ENCODE data around the gene ZNF747. TPM values are rescaled to one million over a fixed set of nuclear protein-coding genes. Genes with fewer than 3 reads are reported as not detected.
"Not testable (repeated sequence)": the region's sequence is repeated elsewhere in the genome, so short reads cannot be mapped to it uniquely, and the experiment has no call there.

The ZNF747 gene
- total RNA-seq, 1 experiment from 2014 or later: 14.5 TPM

DNA sequence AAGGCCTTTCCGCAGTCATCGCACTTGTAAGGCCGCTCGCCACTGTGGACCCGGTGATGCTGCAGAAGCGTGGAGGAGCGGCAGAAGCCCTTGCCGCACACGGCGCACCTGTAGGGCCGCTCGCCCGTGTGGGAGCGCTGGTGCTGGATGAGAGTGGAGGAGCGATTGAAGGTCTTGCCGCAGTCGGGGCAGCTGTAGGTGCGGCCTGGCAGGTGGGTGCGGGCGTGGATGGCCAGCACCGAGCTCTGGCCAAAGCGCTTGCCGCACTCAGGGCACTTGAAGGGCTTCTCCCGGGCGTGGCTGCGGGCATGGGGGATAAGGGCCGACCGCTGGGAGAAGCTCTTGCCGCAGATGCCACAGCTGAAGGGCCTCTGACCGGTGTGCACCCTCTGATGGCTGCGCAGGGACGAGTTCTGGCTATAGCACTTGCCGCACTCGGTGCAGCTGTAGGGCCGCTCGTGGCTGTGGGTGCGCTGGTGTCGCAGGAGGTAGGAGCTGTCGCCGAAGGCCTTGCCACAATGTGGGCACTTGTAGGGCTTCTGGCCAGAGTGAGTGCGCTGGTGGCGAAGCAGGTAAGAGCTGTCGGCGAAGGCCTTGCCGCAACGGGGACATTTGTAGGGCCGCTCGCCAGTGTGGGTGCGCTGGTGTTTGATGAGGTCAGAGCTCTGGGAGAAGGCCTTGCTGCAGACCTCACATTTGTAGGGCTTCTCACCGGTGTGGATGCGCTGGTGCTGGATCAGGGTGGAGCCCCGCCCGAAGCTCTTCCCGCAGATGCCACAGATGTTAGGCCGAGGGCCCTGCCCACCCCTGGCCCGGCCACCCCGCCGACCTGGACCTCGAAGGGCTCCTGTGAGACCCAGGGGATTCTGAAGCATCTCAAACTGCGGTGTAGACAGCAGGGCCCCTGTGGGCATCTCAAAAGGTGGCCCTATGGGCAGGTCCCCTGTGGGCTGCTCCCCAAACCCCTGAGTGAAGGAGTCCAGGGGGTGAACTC is 9.8 kb downstream of the ZNF747 start:
- no peak overlapping the region for H3K4me2 ChIP-seq
- H3K4me1 ChIP-seq (replicated peaks; ENCODE audit: insufficient read depth): peaks cover 23% of the 10 kb centered on the region
- intact Hi-C loops (cut with micrococcal nuclease; ENCODE audit: unreplicated experiment): loop anchor here (5.0 kb wide), 1 partner anchor 148 kb away; no protein-coding TSS in a partner anchor
- BruUV-seq (replicated peaks): no TSS peak
- CTCF ChIA-PET: interaction anchor here (0.6 kb wide), 1 partner anchor 33 kb away, joined by 3 read pairs; the partner anchor contains the start of gene ZNF764
- no peaks in the 10 kb centered on the region for H3K36me3 ChIP-seq (ENCODE audit: low read depth)
- H3K27ac ChIP-seq: no peak overlapping the region
- no peak overlapping the region for H2AFZ ChIP-seq
- H3K27me3 ChIP-seq (ENCODE audit: insufficient read depth, low read depth): no peaks in the 10 kb centered on the region
- no peaks in the 10 kb centered on the region for H4K20me1 ChIP-seq (ENCODE audit: insufficient read depth)
- H3K9me3 ChIP-seq (ENCODE audit: insufficient read depth, low read depth): no peaks in the 10 kb centered on the region
- POLR2A ChIA-PET (ENCODE audit: unreplicated experiment): interaction anchor here (0.6 kb wide), 3 partner anchors 11 to 1057 kb away, joined by 4 to 14 read pairs (median 12); no protein-coding TSS in a partner anchor
- no peak for DNase-seq
- H3K4me3 ChIP-seq: no peak overlapping the region
- no peaks in the 10 kb centered on the region for H3K9me2 ChIP-seq (ENCODE audit: insufficient read depth)
- H3K79me2 ChIP-seq (ENCODE audit: low read depth): peaks cover 12% of the 10 kb centered on the region; the same call in 1 of the 2 replicates
- peaks cover 36% of the 10 kb centered on the region for H3F3A ChIP-seq (ENCODE audit: insufficient read depth, low read depth)
- TF ChIP-seq, protein P1, sequence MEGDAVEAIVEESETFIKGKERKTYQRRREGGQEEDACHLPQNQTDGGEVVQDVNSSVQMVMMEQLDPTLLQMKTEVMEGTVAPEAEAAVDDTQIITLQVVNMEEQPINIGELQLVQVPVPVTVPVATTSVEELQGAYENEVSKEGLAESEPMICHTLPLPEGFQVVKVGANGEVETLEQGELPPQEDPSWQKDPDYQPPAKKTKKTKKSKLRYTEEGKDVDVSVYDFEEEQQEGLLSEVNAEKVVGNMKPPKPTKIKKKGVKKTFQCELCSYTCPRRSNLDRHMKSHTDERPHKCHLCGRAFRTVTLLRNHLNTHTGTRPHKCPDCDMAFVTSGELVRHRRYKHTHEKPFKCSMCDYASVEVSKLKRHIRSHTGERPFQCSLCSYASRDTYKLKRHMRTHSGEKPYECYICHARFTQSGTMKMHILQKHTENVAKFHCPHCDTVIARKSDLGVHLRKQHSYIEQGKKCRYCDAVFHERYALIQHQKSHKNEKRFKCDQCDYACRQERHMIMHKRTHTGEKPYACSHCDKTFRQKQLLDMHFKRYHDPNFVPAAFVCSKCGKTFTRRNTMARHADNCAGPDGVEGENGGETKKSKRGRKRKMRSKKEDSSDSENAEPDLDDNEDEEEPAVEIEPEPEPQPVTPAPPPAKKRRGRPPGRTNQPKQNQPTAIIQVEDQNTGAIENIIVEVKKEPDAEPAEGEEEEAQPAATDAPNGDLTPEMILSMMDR (conservative IDR thresholded peaks at IDR 0.05): no peak
- no peak for TF ChIP-seq EZH2 (IDR thresholded peaks at IDR 0.05; ENCODE audit: low read depth)

DNA sequence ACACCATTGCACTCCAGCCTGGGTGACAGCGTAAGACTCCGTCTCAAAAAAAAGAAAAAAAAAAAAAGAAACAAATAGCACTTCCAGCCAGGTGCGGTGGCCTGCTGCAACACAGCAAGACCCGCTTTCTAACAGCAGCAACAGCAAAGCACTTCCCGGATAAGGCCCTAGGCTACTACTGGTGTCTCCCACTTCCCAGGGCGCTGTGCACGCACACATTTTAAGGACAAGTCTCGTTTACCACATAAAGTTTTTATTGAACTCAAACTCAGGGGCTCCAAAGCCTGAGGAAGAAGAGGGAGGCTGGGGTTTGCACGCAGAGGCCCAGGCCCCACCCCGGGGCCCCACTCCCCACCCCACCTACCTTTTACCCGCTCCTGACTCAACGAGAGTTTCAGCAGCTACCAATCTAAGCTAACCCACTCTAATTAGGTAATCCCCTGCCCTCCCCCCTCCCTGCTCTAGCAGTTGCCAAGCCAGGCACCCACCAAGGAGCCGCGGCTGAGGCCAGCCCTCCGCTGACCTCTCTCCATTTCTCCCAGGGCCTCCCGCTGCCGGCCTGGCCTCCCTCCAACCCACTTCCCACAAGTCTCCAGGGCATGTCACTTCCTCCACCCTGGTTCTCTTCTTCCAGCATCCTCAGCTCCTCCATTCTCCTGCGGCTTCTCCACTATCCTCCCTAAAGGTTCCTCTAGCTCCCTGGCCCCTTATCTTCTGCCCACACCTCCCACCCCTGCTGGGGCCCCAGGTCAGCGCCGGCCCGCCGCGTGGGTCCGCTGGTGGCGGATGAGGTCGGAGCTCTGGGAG is 10.7 kb downstream of the ZNF747 start:
- no peak overlapping the region for H3K4me2 ChIP-seq
- peaks cover 27% of the 10 kb centered on the region for H3F3A ChIP-seq (ENCODE audit: insufficient read depth, low read depth)
- no peak overlapping the region for H3K27ac ChIP-seq
- no peaks in the 10 kb centered on the region for H3K36me3 ChIP-seq (ENCODE audit: low read depth)
- H3K9me2 ChIP-seq (ENCODE audit: insufficient read depth): no peaks in the 10 kb centered on the region
- no peaks in the 10 kb centered on the region for H3K9me3 ChIP-seq (ENCODE audit: insufficient read depth, low read depth)
- H3K27me3 ChIP-seq (ENCODE audit: insufficient read depth, low read depth): no peaks in the 10 kb centered on the region
- ChIA-PET CTCF (no interaction called here), POLR2A (ENCODE audit: unreplicated experiment) (interaction anchor here (0.6 kb wide), 2 partner anchors 11 to 1056 kb away, joined by 12 to 14 read pairs; no protein-coding TSS in a partner anchor)
- BruUV-seq (replicated peaks): no TSS peak
- no peaks in the 10 kb centered on the region for H4K20me1 ChIP-seq (ENCODE audit: insufficient read depth)
- no peak overlapping the region for H2AFZ ChIP-seq
- no peak overlapping the region for H3K4me3 ChIP-seq
- no peak for DNase-seq
- no peak for TF ChIP-seq EZH2 (IDR thresholded peaks at IDR 0.05; ENCODE audit: low read depth)
- TF ChIP-seq, protein P1 (conservative IDR thresholded peaks at IDR 0.05): no peak
- H3K79me2 ChIP-seq (ENCODE audit: low read depth): peaks cover 7% of the 10 kb centered on the region; the same call in 1 of the 2 replicates
- H3K4me1 ChIP-seq (replicated peaks; ENCODE audit: insufficient read depth): peaks cover 17% of the 10 kb centered on the region
- intact Hi-C loops (cut with micrococcal nuclease; ENCODE audit: unreplicated experiment): no loop called here

DNA sequence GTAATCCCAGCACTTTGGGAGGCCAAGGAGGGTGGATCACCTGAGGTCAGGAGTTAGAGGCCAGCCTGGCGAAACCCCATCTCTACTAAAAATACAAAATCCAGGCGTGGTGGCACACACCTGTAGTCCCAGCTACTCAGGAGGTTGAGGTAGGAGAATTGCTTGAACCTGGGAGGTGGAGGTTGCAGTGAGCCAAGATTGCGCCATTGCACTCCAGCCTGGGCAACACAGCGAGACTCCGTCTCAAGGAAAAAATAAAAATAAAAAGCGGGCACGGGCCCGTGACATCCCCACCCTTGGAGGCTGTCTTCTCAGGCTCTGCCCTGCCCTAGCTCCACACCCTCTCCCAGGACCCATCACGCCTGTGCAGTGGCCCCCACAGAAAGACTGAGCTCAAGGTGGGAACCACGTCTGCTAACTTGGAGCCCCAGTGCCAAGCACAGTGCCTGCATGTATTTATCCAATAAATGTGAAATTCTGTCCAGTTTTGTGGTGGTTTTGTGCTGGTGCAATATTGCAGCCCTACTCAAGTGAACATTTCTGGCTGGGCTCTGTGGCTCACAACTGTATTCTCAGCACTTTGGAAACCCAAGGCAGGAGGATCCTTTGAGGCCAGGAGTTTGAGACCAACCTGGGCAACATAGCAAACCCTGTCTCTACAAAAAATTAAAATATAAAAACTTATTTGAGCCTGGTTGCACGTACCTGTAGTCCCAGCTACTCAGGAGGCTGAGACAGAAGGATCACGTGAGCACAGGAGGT is 11.8 kb downstream of the ZNF747 start:
- H3K79me2 ChIP-seq (ENCODE audit: low read depth); H3K27ac ChIP-seq; H3K4me2 ChIP-seq; DNase-seq; H2AFZ ChIP-seq; H4K20me1 ChIP-seq (ENCODE audit: insufficient read depth); BruUV-seq (replicated peaks); intact Hi-C loops (cut with micrococcal nuclease; ENCODE audit: unreplicated experiment); H3K4me3 ChIP-seq; H3K27me3 ChIP-seq (ENCODE audit: insufficient read depth, low read depth); H3K9me3 ChIP-seq (ENCODE audit: insufficient read depth, low read depth); H3K4me1 ChIP-seq (replicated peaks; ENCODE audit: insufficient read depth); H3K36me3 ChIP-seq (ENCODE audit: low read depth); H3K9me2 ChIP-seq (ENCODE audit: insufficient read depth): not testable (repeated sequence)
- POLR2A ChIA-PET (ENCODE audit: unreplicated experiment): interaction anchor here (0.6 kb wide), 2 partner anchors 46 to 56 kb away, joined by 3 to 4 read pairs; no protein-coding TSS in a partner anchor
- peaks cover 16% of the 10 kb centered on the region for H3F3A ChIP-seq (ENCODE audit: insufficient read depth, low read depth)
- CTCF ChIA-PET: interaction anchor here (0.6 kb wide), 1 partner anchor 18 kb away, joined by 5 read pairs; no protein-coding TSS in a partner anchor

Data from PC-9 (cell line).